Coronary artery (tissue), 2 donors: ENCODE results near the gene RAPGEFL1.
A peak's percentile ranks its signal among the peaks of the same experiment; 100 is the strongest.
"Not testable (repeated sequence)": the region's sequence is repeated elsewhere in the genome, so short reads cannot be mapped to it uniquely, and the experiment has no call there.

Experiments used
- DNase-seq: peaks from one replicate; pipeline ENCODE4 v3.0.0-alpha.2; 2017; ENCODE audit warnings: low spot score
- H3K27ac ChIP-seq, 2 donors: fragments of 200-600 bp; sonication (generic); one replicate each; pipeline ENCODE4 v1.5.1; 2016 to 2019
- H3K4me3 ChIP-seq: fragments of 200-600 bp; sonication (generic); 2 replicates; pipeline ENCODE4 v1.5.1; 2016; ENCODE audit warnings: mild to moderate bottlenecking, moderate library complexity
- CTCF ChIP-seq: fragments of 200-600 bp; sonication (generic); IDR thresholded peaks from one replicate; pipeline ENCODE4 v1.5.1; 2019; ENCODE audit warnings: antibody characterized with exemption

The RAPGEFL1 gene

GRCh38 chr17:40191237-40192208 lies 14.3 kb downstream of the RAPGEFL1 start:
- TF ChIP-seq CTCF: peak; percentile 44
- peak; percentile 84 for DNase-seq
- H3K27ac ChIP-seq: peak overlapping the region; percentile 37 to 68
- peak overlapping the region; percentile 78 for H3K4me3 ChIP-seq

GRCh38 chr17:40192961-40193360 lies 15.7 kb downstream of the RAPGEFL1 start:
- DNase-seq: no peak
- Histone ChIP-seq H3K4me3 (no peak overlapping the region), H3K27ac (no peak overlapping the region)
- no peak for TF ChIP-seq CTCF

GRCh38 chr17:40194821-40195220 lies 17.6 kb downstream of the RAPGEFL1 start:
- no peak overlapping the region for H3K4me3 ChIP-seq
- no peak overlapping the region for H3K27ac ChIP-seq
- DNase-seq: no peak
- TF ChIP-seq CTCF: no peak

- Histone ChIP-seq H3K4me3 (no peak overlapping the region), H3K27ac (no peak overlapping the region)
- TF ChIP-seq CTCF: no peak
- no peak for DNase-seq
These were observed 20.3 kb downstream of the RAPGEFL1 start for GRCh38 chr17:40197550-40197949.

- H3K27ac ChIP-seq, H3K4me3 ChIP-seq, DNase-seq: not testable (repeated sequence)
These were observed 20.7 kb downstream of the RAPGEFL1 start for GRCh38 chr17:40197965-40198456.

GRCh38 chr17:40198576-40198975 lies 21.3 kb downstream of the RAPGEFL1 start:
- Histone ChIP-seq H3K4me3 (no peak overlapping the region), H3K27ac (no peak overlapping the region)
- no peak for DNase-seq
- TF ChIP-seq CTCF: no peak

GRCh38 chr17:40203131-40203530 lies 25.9 kb downstream of the RAPGEFL1 start:
- no peak overlapping the region for H3K4me3 ChIP-seq
- no peak for DNase-seq
- H3K27ac ChIP-seq: no peak overlapping the region
- TF ChIP-seq CTCF: no peak

- not testable (repeated sequence) for DNase-seq, H3K27ac ChIP-seq, H3K4me3 ChIP-seq
These were observed 28.9 kb downstream of the RAPGEFL1 start for GRCh38 chr17:40206193-40206592.
